Common myeloid progenitor, CD34-positive (primary cell): ENCODE data around the gene PRR23E. TPM values are rescaled to one million over a fixed set of nuclear protein-coding genes. Genes with fewer than 3 reads are reported as not detected.

Source experiments
- CTCF ChIA-PET: fragments of 350-600 bp; sonication (Branson Sonifier 250); formaldehyde crosslinking; loops from one replicate; lab custom pipeline; 2021; ENCODE audit warnings: antibody characterized with exemption; lab: Charles Lee
- POLR2A ChIA-PET: fragments of 350-600 bp; sonication (Branson Sonifier 250); formaldehyde crosslinking; loops from one replicate; lab custom pipeline; 2021; ENCODE audit warnings: antibody characterized with exemption; lab: Charles Lee
- DNase-seq, 3 donors: peaks; one replicate each; pipeline versions ENCODE4 v3.0.0 to v3.0.0-alpha.2; 2013
- H3K27ac ChIP-seq, 2 experiments: 1 replicate in 1 of 2; 2 replicates in 1 of 2; pipeline ENCODE4 v1.7.0; 2013; ENCODE audit warnings: inconsistent platforms in 2 of 2, low read length in 2 of 2, mild to moderate bottlenecking in 2 of 2, low read depth in 1 of 2, moderate library complexity in 1 of 2; ENCODE audit not compliant: severe bottlenecking in 2 of 2, insufficient read depth in 1 of 2, poor library complexity in 1 of 2
- H3K27me3 ChIP-seq, 5 experiments: replicated peaks in 2 of 5; 1 replicate in 3 of 5; 2 replicates in 2 of 5; pipeline versions ENCODE4 v1.6.1 to v1.7.0; 2013; ENCODE audit warnings: low read length in 4 of 5, mild to moderate bottlenecking in 2 of 5, moderate library complexity in 2 of 5, inconsistent platforms in 1 of 5; ENCODE audit not compliant: insufficient read depth in 5 of 5, control insufficient read depth in 4 of 5
- H3K36me3 ChIP-seq, 4 experiments: 1 replicate in 2 of 4; 2 replicates in 2 of 4; pipeline versions ENCODE4 v1.6.1 to v1.7.0; 2013; ENCODE audit warnings: low read length in 3 of 4, control low read depth in 1 of 4, mild to moderate bottlenecking in 1 of 4; ENCODE audit not compliant: control insufficient read depth in 4 of 4, insufficient read depth in 4 of 4
- H3K4me1 ChIP-seq, 4 experiments: 1 replicate in 3 of 4; 2 replicates in 1 of 4; pipeline versions ENCODE4 v1.6.1 to v1.7.1; 2013; ENCODE audit warnings: low read length in 3 of 4, mild to moderate bottlenecking in 3 of 4, control low read depth in 1 of 4, inconsistent platforms in 1 of 4, moderate library complexity in 1 of 4; ENCODE audit not compliant: control insufficient read depth in 4 of 4, insufficient read depth in 4 of 4; ENCODE audit errors: control extremely low read depth in 1 of 4
- H3K4me3 ChIP-seq, 7 experiments: 1 replicate in 4 of 7; 2 replicates in 3 of 7; pipeline versions ENCODE4 v1.5.1 to v1.7.0; 2013; ENCODE audit warnings: mild to moderate bottlenecking in 7 of 7, low read length in 6 of 7, moderate library complexity in 6 of 7, inconsistent platforms in 2 of 7, low read depth in 2 of 7, control low read depth in 1 of 7; ENCODE audit not compliant: insufficient read depth in 4 of 7, control insufficient read depth in 1 of 7; ENCODE audit errors: extremely low read depth in 1 of 7
- H3K9me3 ChIP-seq, 5 experiments: 1 replicate in 4 of 5; 2 replicates in 1 of 5; pipeline versions ENCODE4 v1.6.1 to v1.7.1; 2013; ENCODE audit warnings: low read length in 4 of 5, mild to moderate bottlenecking in 2 of 5, inconsistent platforms in 1 of 5, low read depth in 1 of 5, moderate library complexity in 1 of 5; ENCODE audit not compliant: control insufficient read depth in 4 of 5, insufficient read depth in 2 of 5; ENCODE audit errors: control extremely low read depth in 1 of 5
- WGBS: methylation state at CpG from one replicate; pipeline ENCODE4 v1.1.5; 2013; ENCODE audit not compliant: insufficient coverage; 5-methylcytosine and 5-hydroxymethylcytosine counted together
- polyA plus RNA-seq: library from polyadenylated mRNA; unstranded; fragments of 120-200 nt; gene quantifications from one replicate; pipeline ENCODE4 v1.2.1, GENCODE V29; 2013

PRR23E gene
- polyA plus RNA-seq: not detected

- DNase-seq: no peak
- ChIA-PET POLR2A (no interaction called here), CTCF (no interaction called here)
- H3K27ac ChIP-seq: no peak within 1 kb of the TSS
- H3K36me3 ChIP-seq: no peaks in the 10 kb centered on the region
- H3K9me3 ChIP-seq: peaks cover 1 to 14% (median 9%) of the 10 kb centered on the region in 5 experiments
- H3K27me3 ChIP-seq: peaks cover 0 to 40% (median 3%) of the 10 kb centered on the region in 5 experiments
- H3K4me3 ChIP-seq: no peak within 1 kb of the TSS
- WGBS: 89% methylated on average over 29 of the region's 31 CpGs
- no peaks in the 10 kb centered on the region for H3K4me1 ChIP-seq
Measured at GRCh38 chr3:127192576-127193232, at the start of gene PRR23E. Gene PRR23E (plus strand): TSS chr3:127193131. CDS start chr3:127196686, 3,555 bp downstream.

- no peak for DNase-seq
- Histone ChIP-seq H3K27ac (no peak overlapping the region), H3K4me3 (no peak overlapping the region), H3K4me1 (no peaks in the 10 kb centered on the region), H3K36me3 (no peaks in the 10 kb centered on the region), H3K9me3 (no peaks in the 10 kb centered on the region), H3K27me3 (peaks cover 0 to 12% (median 8%) of the 10 kb centered on the region in 5 experiments)
- POLR2A ChIA-PET: no interaction called here
- CTCF ChIA-PET: no interaction called here
- no CpG with 5 or more reads among the region's 2 CpGs for WGBS
Measured at GRCh38 chr3:127143172-127143571, 49.8 kb upstream of the PRR23E start.

DNA sequence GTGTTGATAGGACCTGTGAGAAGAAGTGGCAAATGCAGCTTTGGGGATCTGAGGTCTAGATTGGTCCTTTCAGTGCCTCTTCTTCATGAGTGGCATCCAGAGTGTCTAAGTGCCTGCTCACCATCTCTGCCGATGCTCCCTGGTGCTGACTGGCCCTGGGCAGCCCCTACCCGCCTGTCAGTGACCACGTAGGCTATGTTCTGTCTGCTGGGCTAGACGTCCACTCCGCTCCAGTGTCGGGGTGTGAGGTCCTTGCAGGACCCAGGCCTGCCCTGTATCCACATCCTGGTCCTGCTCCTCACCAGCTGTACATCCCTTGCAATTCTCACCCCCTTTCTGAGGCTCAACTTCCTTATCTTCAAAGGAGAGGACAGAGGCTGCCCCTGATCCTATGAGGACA is 48.3 kb upstream of the PRR23E start:
- no peaks in the 10 kb centered on the region for H3K36me3 ChIP-seq
- no peak overlapping the region for H3K27ac ChIP-seq
- no peak for DNase-seq
- CTCF ChIA-PET: no interaction called here
- peaks cover 0 to 7% (median 0%) of the 10 kb centered on the region in 5 experiments for H3K27me3 ChIP-seq
- H3K4me1 ChIP-seq: no peaks in the 10 kb centered on the region
- POLR2A ChIA-PET: no interaction called here
- no peak overlapping the region for H3K4me3 ChIP-seq
- WGBS: 91% methylated on average over 4 of the region's 6 CpGs
- no peaks in the 10 kb centered on the region for H3K9me3 ChIP-seq

DNA sequence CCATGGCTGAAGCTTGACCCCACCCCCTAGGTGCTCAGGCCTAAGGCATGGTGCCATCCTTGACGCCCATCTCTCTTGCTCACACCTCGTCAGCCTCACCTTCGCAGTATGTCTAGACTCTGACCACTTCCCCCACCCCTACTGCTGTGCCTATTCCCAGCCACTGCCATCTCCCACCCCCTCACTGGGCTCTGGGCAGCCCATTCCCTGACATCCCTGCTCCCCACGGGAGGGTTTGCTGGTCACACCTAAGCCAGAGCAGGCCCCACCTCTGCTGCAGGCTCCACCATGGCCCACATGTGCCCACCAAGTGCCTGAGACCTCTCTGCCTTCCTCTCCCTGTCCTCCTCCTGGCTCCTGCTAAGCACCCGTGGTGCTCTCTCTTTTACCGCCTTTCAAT is 47.7 kb upstream of the PRR23E start:
- no peak overlapping the region for H3K4me3 ChIP-seq
- DNase-seq: no peak
- no peaks in the 10 kb centered on the region for H3K4me1 ChIP-seq
- POLR2A ChIA-PET: no interaction called here
- no peaks in the 10 kb centered on the region for H3K9me3 ChIP-seq
- peaks cover 0 to 7% (median 0%) of the 10 kb centered on the region in 5 experiments for H3K27me3 ChIP-seq
- H3K27ac ChIP-seq: no peak overlapping the region
- CTCF ChIA-PET: no interaction called here
- no peaks in the 10 kb centered on the region for H3K36me3 ChIP-seq
- WGBS: 95% methylated on average over 4 of the region's 6 CpGs

DNA sequence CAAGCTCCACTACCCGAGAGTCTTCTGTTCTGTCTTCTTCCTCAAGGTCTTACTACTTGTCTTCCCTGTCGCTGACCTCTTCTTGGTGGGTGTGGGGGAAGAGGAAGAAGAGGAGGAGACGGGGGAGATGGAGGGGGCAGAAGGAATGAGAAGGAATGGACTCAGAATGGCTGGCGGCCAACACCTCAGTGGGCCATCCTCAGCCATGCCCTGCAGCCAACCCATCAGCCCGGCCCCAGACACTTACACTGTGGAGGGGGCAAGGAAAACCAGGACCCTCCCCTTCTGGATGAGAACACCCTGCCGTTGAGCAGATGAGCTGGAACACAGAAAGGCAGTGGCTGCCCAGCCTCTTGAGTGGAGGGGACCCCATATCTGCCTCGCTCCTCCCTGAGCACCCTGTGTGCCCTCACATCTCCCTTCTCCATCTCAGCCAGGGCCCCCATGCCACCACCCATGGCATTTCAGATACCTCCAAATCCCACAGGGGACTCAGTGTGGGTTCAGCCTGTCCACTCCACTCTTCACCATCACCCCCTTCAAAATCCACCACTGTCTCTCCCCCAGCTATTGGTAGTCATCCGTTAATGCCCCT is 45.5 kb upstream of the PRR23E start:
- no peaks in the 10 kb centered on the region for H3K4me1 ChIP-seq
- POLR2A ChIA-PET: no interaction called here
- CTCF ChIA-PET: no interaction called here
- 92% methylated on average over 2 of the region's 8 CpGs for WGBS
- H3K27ac ChIP-seq: no peak overlapping the region
- peaks cover 0 to 8% (median 0%) of the 10 kb centered on the region in 5 experiments for H3K27me3 ChIP-seq
- DNase-seq: no peak
- H3K36me3 ChIP-seq: no peaks in the 10 kb centered on the region
- no peaks in the 10 kb centered on the region for H3K9me3 ChIP-seq
- no peak overlapping the region for H3K4me3 ChIP-seq

DNA sequence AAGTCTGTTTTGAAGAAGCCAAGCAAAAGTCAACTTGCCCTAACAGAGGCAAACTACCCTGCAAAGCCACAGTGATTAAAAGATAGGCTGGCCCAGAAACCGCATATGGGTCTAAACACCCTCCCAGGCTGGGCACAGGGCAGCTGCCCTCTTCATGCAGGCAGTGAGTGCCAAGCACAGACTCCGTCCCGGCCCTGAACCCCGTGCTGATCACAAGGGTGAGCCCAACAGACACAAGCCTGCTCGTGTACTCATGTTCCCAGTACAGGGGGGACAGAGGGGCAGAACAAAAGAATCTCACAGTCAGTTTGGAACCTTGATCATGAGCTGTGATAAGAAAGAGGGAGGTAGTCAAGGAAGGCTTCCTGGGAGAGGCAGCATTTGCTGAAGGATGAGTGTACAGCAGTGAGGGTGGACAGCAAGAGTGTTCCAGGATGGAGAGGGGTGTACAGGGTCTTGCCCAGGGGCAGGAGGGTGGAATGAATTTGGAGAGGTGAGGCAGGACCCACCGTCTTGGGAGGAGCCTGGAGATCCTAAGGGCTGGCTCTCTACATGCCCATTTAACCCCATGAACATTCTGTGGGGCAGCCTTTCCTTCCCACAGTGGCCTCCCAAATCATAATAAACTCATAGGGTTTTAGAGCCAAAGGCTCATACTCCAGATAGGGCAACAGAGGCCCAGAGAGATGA is 43.2 kb upstream of the PRR23E start:
- CTCF ChIA-PET: no interaction called here
- Histone ChIP-seq H3K36me3 (no peaks in the 10 kb centered on the region), H3K27me3 (peaks cover 0 to 5% (median 0%) of the 10 kb centered on the region in 5 experiments), H3K4me3 (no peak overlapping the region), H3K9me3 (no peaks in the 10 kb centered on the region), H3K27ac (no peak overlapping the region), H3K4me1 (no peaks in the 10 kb centered on the region)
- POLR2A ChIA-PET: no interaction called here
- no peak for DNase-seq
- WGBS: 92% methylated on average over 4 of the region's 6 CpGs
